ENCODE measurements around the gene RAD23A. TPM values are rescaled to one million over a fixed set of nuclear protein-coding genes. Genes with fewer than 3 reads are reported as not detected.
"Not testable (repeated sequence)": the region's sequence is repeated elsewhere in the genome, so short reads cannot be mapped to it uniquely, and the experiment has no call there.

RAD23A gene
- total and polyA plus RNA-seq, 3 experiments from 2014 or later = 115 to 230 (median 227) TPM

DNA sequence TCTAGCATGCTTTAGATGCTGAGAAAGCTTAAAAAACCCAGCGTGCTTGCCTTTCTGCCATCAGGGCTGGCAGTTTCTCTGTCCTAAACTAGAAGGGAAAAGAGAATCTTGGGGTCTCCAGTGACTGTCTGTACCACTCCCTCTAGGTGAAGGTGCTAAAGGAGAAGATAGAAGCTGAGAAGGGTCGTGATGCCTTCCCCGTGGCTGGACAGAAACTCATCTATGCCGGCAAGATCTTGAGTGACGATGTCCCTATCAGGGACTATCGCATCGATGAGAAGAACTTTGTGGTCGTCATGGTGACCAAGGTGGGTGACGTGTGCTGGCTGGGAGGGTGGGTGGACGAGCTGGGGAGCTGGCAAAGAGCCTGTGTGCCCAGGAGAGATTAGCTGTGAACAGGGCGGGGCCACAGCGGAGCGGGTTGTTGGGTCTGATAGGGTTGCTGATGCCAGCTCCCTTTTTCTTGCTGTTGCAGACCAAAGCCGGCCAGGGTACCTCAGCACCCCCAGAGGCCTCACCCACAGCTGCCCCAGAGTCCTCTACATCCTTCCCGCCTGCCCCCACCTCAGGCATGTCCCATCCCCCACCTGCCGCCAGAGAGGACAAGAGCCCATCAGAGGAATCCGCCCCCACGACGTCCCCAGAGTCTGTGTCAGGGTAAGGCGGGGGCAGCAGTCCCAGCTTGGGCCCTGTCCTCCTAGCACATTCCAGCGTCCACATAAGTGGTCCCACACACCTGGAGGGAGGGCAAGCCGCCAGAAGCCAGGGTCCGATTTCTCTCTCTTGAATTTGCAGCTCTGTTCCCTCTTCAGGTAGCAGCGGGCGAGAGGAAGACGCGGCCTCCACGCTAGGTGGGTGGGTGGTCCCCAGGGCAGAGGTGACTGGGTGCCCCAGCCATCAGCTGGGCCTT is 2.3 kb downstream of the RAD23A start:
- Mint-ChIP-seq H3K4me1 (peaks cover 29 to 47% (median 31%) of the 10 kb centered on the region in 3 donors), H3K36me3 (peaks cover 5 to 85% (median 9%) of the 10 kb centered on the region in 3 donors), H3K9me3 (peaks cover 0 to 2% (median 0%) of the 10 kb centered on the region in 5 donors), H3K27ac (peak overlapping the region in 6 of 8 donors; percentile 4 to 80 (median 66)), H3K27me3 (peaks cover 0 to 5% of the 10 kb centered on the region in 2 donors), H3K4me3 (peak overlapping the region in 5 of 7 donors; percentile 8 to 64 (median 27))
- no peaks in the 10 kb centered on the region for H3K9me3 ChIP-seq (ENCODE audit: low read length)
- ChIA-PET CTCF (interaction anchor here (1.4 to 2.6 kb wide), 2 partner anchors 9 to 17 kb away, joined by 4 to 13 read pairs; partner anchors contain the start of gene GADD45GIP1), POLR2A (interaction anchor here (1.1 to 3.8 kb wide), 2 partner anchors 8 to 10 kb away, joined by 4 to 12 read pairs; partner anchors contain the start of gene GADD45GIP1)
- H3K4me3 ChIP-seq (ENCODE audit: low read length) = no peak overlapping the region
- peaks cover 23% of the 10 kb centered on the region for H3K4me1 ChIP-seq (ENCODE audit: insufficient read depth, low read length)
- no peaks in the 10 kb centered on the region for H3K27me3 ChIP-seq (ENCODE audit: insufficient read depth, low read length, poor library complexity, severe bottlenecking)
- DNase-seq = no peak
- H3K36me3 ChIP-seq (ENCODE audit: insufficient read depth, low read length) = peaks cover 60% of the 10 kb centered on the region
- no peak overlapping the region for H3K27ac ChIP-seq (ENCODE audit: low read depth, low read length)

DNA sequence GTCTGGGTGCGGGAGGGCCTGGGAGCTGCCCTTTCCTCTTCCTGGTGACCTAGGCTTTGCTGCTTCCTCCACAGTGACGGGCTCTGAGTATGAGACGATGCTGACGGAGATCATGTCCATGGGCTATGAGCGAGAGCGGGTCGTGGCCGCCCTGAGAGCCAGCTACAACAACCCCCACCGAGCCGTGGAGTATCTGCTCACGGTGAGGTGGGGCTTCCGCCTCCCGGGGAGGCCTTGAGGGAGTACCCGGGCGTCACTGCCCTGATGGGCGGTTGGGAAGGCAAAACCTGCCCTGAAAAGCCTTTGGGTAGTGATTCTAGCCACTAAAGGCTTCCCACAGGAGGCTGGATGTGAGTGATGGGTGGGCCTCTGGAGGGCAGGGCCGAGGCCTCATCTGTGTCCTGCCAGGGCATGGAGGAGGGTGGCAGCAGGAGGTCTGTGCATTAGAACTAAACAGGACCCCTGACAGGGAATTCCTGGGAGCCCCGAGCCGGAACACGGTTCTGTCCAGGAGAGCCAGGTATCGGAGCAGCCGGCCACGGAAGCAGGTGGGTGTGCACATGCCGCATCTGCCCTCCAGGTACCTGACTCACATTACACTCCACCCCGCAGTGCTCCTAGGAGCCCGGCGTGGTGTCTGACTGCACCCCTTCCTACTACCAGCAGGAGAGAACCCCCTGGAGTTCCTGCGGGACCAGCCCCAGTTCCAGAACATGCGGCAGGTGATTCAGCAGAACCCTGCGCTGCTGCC is 3.1 kb downstream of the RAD23A start:
- no peak for DNase-seq
- ChIA-PET POLR2A (interaction anchor here (3.8 kb wide), 1 partner anchor 8 kb away, joined by 12 read pairs; the partner anchor contains the start of gene GADD45GIP1), CTCF (interaction anchor here (2.6 kb wide), 1 partner anchor 17 kb away, joined by 13 read pairs; no protein-coding TSS in a partner anchor)
- H3K4me1 ChIP-seq (ENCODE audit: insufficient read depth, low read length) = peaks cover 23% of the 10 kb centered on the region
- H3K4me1 Mint-ChIP-seq = peaks cover 22 to 40% (median 26%) of the 10 kb centered on the region in 3 donors
- no peak overlapping the region for H3K4me3 ChIP-seq (ENCODE audit: low read length)
- H3K9me3 ChIP-seq (ENCODE audit: low read length) = no peaks in the 10 kb centered on the region
- peaks cover 0 to 85% (median 4%) of the 10 kb centered on the region in 3 donors for H3K36me3 Mint-ChIP-seq
- peaks cover 0 to 3% of the 10 kb centered on the region in 2 donors for H3K27me3 Mint-ChIP-seq
- no peak overlapping the region for H3K27ac ChIP-seq (ENCODE audit: low read depth, low read length)
- peaks cover 0 to 2% (median 0%) of the 10 kb centered on the region in 5 donors for H3K9me3 Mint-ChIP-seq
- H3K36me3 ChIP-seq (ENCODE audit: insufficient read depth, low read length) = peaks cover 53% of the 10 kb centered on the region
- H3K27ac Mint-ChIP-seq = peak overlapping the region in 2 of 8 donors; percentile 33 to 63
- peak overlapping the region in 1 of 7 donors; percentile 30 for H3K4me3 Mint-ChIP-seq
- no peaks in the 10 kb centered on the region for H3K27me3 ChIP-seq (ENCODE audit: insufficient read depth, low read length, poor library complexity, severe bottlenecking)

GRCh38 chr19:12949363-12950283 is 4.0 kb downstream of the RAD23A start:
- Histone ChIP-seq H3K27me3 (ENCODE audit: insufficient read depth, low read length, poor library complexity, severe bottlenecking) (no peaks in the 10 kb centered on the region), H3K27ac (ENCODE audit: low read depth, low read length) (no peak overlapping the region), H3K36me3 (ENCODE audit: insufficient read depth, low read length) (peaks cover 50% of the 10 kb centered on the region), H3K9me3 (ENCODE audit: low read length) (no peaks in the 10 kb centered on the region), H3K4me3 (ENCODE audit: low read length) (no peak overlapping the region), H3K4me1 (ENCODE audit: insufficient read depth, low read length) (peaks cover 20% of the 10 kb centered on the region)
- Mint-ChIP-seq H3K9me3 (peaks cover 0 to 2% (median 0%) of the 10 kb centered on the region in 5 donors), H3K27ac (peak overlapping the region in 5 of 8 donors; percentile 33 to 79 (median 73)), H3K36me3 (peaks cover 0 to 86% (median 3%) of the 10 kb centered on the region in 3 donors), H3K4me3 (peak overlapping the region in 1 of 7 donors; percentile 60), H3K4me1 (peaks cover 24 to 40% (median 28%) of the 10 kb centered on the region in 3 donors), H3K27me3 (peaks cover 0 to 3% of the 10 kb centered on the region in 2 donors)
- no peak for DNase-seq
- ChIA-PET POLR2A (no interaction called here), CTCF (interaction anchor here (0.9 to 4.1 kb wide), 3 partner anchors 16 to 65 kb away, joined by 3 to 20 read pairs (median 13); no protein-coding TSS in a partner anchor)

DNA sequence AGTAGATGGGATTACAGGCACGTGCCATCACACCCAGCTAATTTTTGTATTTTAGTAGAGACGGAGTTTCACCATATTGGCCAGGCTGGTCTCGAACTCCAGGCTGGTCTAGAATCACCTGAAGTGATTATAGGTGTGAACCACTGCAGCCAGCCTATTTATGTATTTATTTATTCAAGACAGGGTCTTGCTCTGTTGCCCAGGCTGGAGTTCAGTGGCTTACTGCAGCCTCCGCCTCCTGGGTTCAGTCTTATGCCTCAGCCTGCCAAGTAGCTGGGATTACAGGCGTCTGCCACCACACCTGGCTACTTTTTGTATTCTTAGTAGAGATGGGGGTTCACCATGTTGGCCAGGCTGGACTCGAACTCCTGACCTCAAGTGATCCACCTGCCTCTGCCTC is 6.4 kb downstream of the RAD23A start:
- peak overlapping the region in 2 of 8 donors; percentile 82 for H3K27ac Mint-ChIP-seq
- H3K4me3 Mint-ChIP-seq; H3K27me3 ChIP-seq (ENCODE audit: insufficient read depth, low read length, poor library complexity, severe bottlenecking); H3K4me3 ChIP-seq (ENCODE audit: low read length); POLR2A ChIA-PET; H3K27ac ChIP-seq (ENCODE audit: low read depth, low read length); H3K9me3 ChIP-seq (ENCODE audit: low read length); DNase-seq; H3K27me3 Mint-ChIP-seq; H3K9me3 Mint-ChIP-seq: not testable (repeated sequence)
- peaks cover 18% of the 10 kb centered on the region for H3K4me1 ChIP-seq (ENCODE audit: insufficient read depth, low read length)
- peaks cover 0 to 86% (median 2%) of the 10 kb centered on the region in 3 donors for H3K36me3 Mint-ChIP-seq
- H3K4me1 Mint-ChIP-seq = peaks cover 26 to 39% (median 29%) of the 10 kb centered on the region in 3 donors
- peaks cover 47% of the 10 kb centered on the region for H3K36me3 ChIP-seq (ENCODE audit: insufficient read depth, low read length)
- CTCF ChIA-PET = interaction anchor here (4.1 kb wide), 1 partner anchor 13 kb away, joined by 20 read pairs; no protein-coding TSS in a partner anchor

- H3K36me3 ChIP-seq (ENCODE audit: insufficient read depth, low read length) = peaks cover 44% of the 10 kb centered on the region
- no peak for DNase-seq
- Mint-ChIP-seq H3K4me1 (peaks cover 26 to 38% (median 27%) of the 10 kb centered on the region in 3 donors), H3K4me3 (no peak overlapping the region), H3K27ac (peak overlapping the region in 1 of 8 donors; percentile 19), H3K27me3 (no peaks in the 10 kb centered on the region), H3K36me3 (peaks cover 0 to 83% (median 2%) of the 10 kb centered on the region in 3 donors), H3K9me3 (no peaks in the 10 kb centered on the region)
- H3K4me3 ChIP-seq (ENCODE audit: low read length) = no peak overlapping the region
- H3K9me3 ChIP-seq (ENCODE audit: low read length) = no peaks in the 10 kb centered on the region
- no peak overlapping the region for H3K27ac ChIP-seq (ENCODE audit: low read depth, low read length)
- H3K4me1 ChIP-seq (ENCODE audit: insufficient read depth, low read length) = peaks cover 15% of the 10 kb centered on the region
- no peaks in the 10 kb centered on the region for H3K27me3 ChIP-seq (ENCODE audit: insufficient read depth, low read length, poor library complexity, severe bottlenecking)
- ChIA-PET CTCF (interaction anchor here (1.0 to 4.1 kb wide), 2 partner anchors 13 to 67 kb away, joined by 4 to 20 read pairs; no protein-coding TSS in a partner anchor), POLR2A (no interaction called here)
Observed at GRCh38 chr19:12952488-12953137, 7.0 kb downstream of the RAD23A start.

- Mint-ChIP-seq H3K4me1 (peaks cover 23 to 35% (median 24%) of the 10 kb centered on the region in 3 donors), H3K36me3 (peaks cover 0 to 76% (median 2%) of the 10 kb centered on the region in 3 donors), H3K27me3 (no peaks in the 10 kb centered on the region), H3K9me3 (no peaks in the 10 kb centered on the region), H3K4me3 (no peak overlapping the region), H3K27ac (no peak overlapping the region)
- Histone ChIP-seq H3K36me3 (ENCODE audit: insufficient read depth, low read length) (peaks cover 38% of the 10 kb centered on the region), H3K9me3 (ENCODE audit: low read length) (no peaks in the 10 kb centered on the region), H3K4me1 (ENCODE audit: insufficient read depth, low read length) (peaks cover 15% of the 10 kb centered on the region), H3K4me3 (ENCODE audit: low read length) (no peak overlapping the region), H3K27ac (ENCODE audit: low read depth, low read length) (no peak overlapping the region), H3K27me3 (ENCODE audit: insufficient read depth, low read length, poor library complexity, severe bottlenecking) (no peaks in the 10 kb centered on the region)
- ChIA-PET CTCF (interaction anchor here (0.6 to 4.1 kb wide), 3 partner anchors 12 to 68 kb away, joined by 3 to 20 read pairs (median 4); no protein-coding TSS in a partner anchor), POLR2A (interaction anchor here (0.5 kb wide), 1 partner anchor 768 kb away, joined by 4 read pairs; no protein-coding TSS in a partner anchor)
- DNase-seq = no peak
Observed at GRCh38 chr19:12953138-12953798, 7.6 kb downstream of the RAD23A start.

Data from CD8-positive, alpha-beta memory T cell (primary cell).